Subcutaneous abdominal adipose tissue (tissue), 5 donors: ENCODE results near the gene AFDN.

Experiments used
- H3K27ac ChIP-seq: one replicate; pipeline ENCODE4 v1.7.0; 2013; ENCODE audit warnings: low read depth, mild to moderate bottlenecking, inconsistent platforms, low read length, moderate library complexity
- H3K27me3 ChIP-seq, 5 donors: one replicate each; pipeline ENCODE4 v1.7.0; 2013; ENCODE audit warnings: low read length in 5 of 5, inconsistent platforms in 1 of 5; ENCODE audit not compliant: control insufficient read depth in 5 of 5, insufficient read depth in 4 of 5
- H3K36me3 ChIP-seq, 5 donors: one replicate each; pipeline ENCODE4 v1.7.0; 2013; ENCODE audit warnings: low read length in 5 of 5; ENCODE audit not compliant: control insufficient read depth in 5 of 5, insufficient read depth in 5 of 5
- H3K4me1 ChIP-seq, 5 donors: one replicate each; pipeline ENCODE4 v1.7.0; 2013; ENCODE audit warnings: low read length in 5 of 5, mild to moderate bottlenecking in 3 of 5, moderate library complexity in 1 of 5; ENCODE audit not compliant: control insufficient read depth in 5 of 5, insufficient read depth in 5 of 5
- H3K4me3 ChIP-seq, 5 donors: one replicate each; pipeline ENCODE4 v1.7.0; 2013; ENCODE audit warnings: low read length in 5 of 5, low read depth in 1 of 5
- H3K9ac ChIP-seq, 5 donors: one replicate each; pipeline ENCODE4 v1.7.0; 2013; ENCODE audit warnings: low read length in 5 of 5, mild to moderate bottlenecking in 4 of 5, moderate library complexity in 3 of 5
- H3K9me3 ChIP-seq, 5 donors: one replicate each; pipeline ENCODE4 v1.7.0; 2013; ENCODE audit warnings: low read length in 5 of 5; ENCODE audit not compliant: control insufficient read depth in 5 of 5
- donor health status: healthy.
- donor health status: healthy.
- donor health status: healthy.
- donor health status: healthy.
- donor health status: healthy.

The AFDN gene

GRCh38 chr6:167888098-167888497 is 61.4 kb downstream of the AFDN start:
- Histone ChIP-seq H3K36me3 (peaks cover 10 to 27% (median 23%) of the 10 kb centered on the region in 5 donors), H3K27ac (no peak overlapping the region)

DNA sequence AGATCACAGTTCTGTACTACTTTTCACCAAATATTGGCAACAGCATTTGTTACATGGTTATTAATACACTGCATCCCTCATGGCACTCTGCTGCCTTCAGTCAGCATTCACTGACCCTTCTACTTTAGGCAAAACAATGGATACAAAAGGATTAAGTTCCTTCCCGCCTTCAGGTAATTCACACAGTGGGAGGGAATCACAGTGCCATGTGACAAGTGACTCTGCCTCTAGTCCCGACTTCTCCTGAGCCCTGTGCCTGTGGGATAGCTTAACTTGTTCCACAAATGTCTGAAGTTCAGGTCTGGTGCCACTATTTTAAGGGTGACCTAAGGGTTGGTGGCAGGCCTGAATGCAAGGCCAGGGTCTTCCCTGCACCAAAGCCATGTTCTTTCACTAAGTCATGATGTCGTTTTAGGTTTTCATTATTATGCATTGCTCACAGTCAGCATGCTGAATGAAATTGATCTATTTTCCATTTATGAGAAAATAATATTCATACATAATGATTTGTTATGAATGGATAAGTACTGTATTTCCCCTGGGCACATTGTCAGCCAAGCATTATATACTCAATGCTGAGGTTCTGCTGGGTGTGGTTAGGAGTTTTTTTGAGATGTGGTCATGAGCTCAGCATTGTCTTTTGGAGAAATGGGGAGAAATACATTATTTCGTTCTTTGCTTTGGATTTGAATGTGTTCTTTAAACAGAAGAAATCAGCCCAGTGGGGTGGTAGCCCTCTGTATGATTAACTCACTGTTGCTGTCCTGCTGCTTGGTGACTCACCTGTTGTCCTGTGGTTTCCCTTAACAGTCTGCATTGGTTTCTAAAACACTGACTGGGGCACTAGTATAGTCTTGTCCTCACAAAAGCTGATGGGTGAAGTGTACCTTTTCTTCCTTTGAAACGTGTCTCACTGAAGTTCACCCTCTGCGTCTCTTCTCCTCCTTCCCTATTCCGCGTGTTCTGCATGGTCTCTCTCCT is 66.4 kb downstream of the AFDN start:
- Histone ChIP-seq H3K9me3 (no peaks in the 10 kb centered on the region), H3K9ac (no peak overlapping the region), H3K36me3 (peaks cover 13 to 30% (median 18%) of the 10 kb centered on the region in 5 donors), H3K27me3 (no peaks in the 10 kb centered on the region), H3K4me1 (no peaks in the 10 kb centered on the region), H3K27ac (no peak overlapping the region), H3K4me3 (no peak overlapping the region)

More at GRCh38 chr6:167888098-167888497, 61.4 kb downstream of the AFDN start:
- Histone ChIP-seq H3K9ac (no peak overlapping the region), H3K4me3 (no peak overlapping the region), H3K4me1 (no peaks in the 10 kb centered on the region), H3K9me3 (no peaks in the 10 kb centered on the region), H3K27me3 (no peaks in the 10 kb centered on the region)

DNA sequence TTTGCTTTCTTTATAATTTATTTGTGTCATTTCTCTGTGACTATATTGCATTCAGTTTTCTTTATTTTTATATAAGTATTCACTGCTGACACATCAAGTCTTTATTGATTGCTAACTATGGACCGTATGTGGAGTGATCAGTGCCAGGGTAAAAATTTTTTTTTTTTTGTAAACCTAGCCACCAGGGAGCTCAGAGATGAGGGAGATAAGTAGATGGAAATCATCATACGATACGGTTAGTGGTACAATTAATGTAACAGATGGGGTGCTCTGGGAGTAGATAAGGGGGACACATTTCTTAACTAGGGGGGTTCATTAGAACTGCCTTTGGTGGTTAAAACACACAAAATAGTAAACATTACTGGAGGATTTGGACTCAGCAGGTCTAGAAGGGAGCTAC is 68.3 kb downstream of the AFDN start:
- no peak overlapping the region for H3K27ac ChIP-seq
- H3K4me3 ChIP-seq = no peak overlapping the region
- H3K9ac ChIP-seq = no peak overlapping the region
- H3K4me1 ChIP-seq = no peaks in the 10 kb centered on the region
- H3K36me3 ChIP-seq = peaks cover 8 to 27% (median 13%) of the 10 kb centered on the region in 5 donors
- H3K9me3 ChIP-seq = no peaks in the 10 kb centered on the region
- no peaks in the 10 kb centered on the region for H3K27me3 ChIP-seq

- H3K36me3 ChIP-seq = peaks cover 4 to 23% (median 13%) of the 10 kb centered on the region in 5 donors
- H3K27ac ChIP-seq = no peak overlapping the region
- H3K9me3 ChIP-seq = no peaks in the 10 kb centered on the region
- H3K9ac ChIP-seq = no peak overlapping the region
- H3K4me1 ChIP-seq = no peaks in the 10 kb centered on the region
- no peaks in the 10 kb centered on the region for H3K27me3 ChIP-seq
- no peak overlapping the region for H3K4me3 ChIP-seq
These were observed 69.9 kb downstream of the AFDN start for GRCh38 chr6:167896648-167897047.

- H3K27me3 ChIP-seq = no peaks in the 10 kb centered on the region
- no peaks in the 10 kb centered on the region for H3K4me1 ChIP-seq
- H3K9me3 ChIP-seq = no peaks in the 10 kb centered on the region
- H3K27ac ChIP-seq = no peak overlapping the region
- peaks cover 15 to 29% (median 17%) of the 10 kb centered on the region in 5 donors for H3K36me3 ChIP-seq
- H3K4me3 ChIP-seq = no peak overlapping the region
- H3K9ac ChIP-seq = no peak overlapping the region
These were observed 72.1 kb downstream of the AFDN start for GRCh38 chr6:167898673-167899311.

GRCh38 chr6:167904791-167905190 is 78.1 kb downstream of the AFDN start:
- Histone ChIP-seq H3K9ac (no peak overlapping the region), H3K27ac (no peak overlapping the region), H3K9me3 (no peaks in the 10 kb centered on the region), H3K4me1 (no peaks in the 10 kb centered on the region), H3K27me3 (no peaks in the 10 kb centered on the region), H3K4me3 (no peak overlapping the region), H3K36me3 (peaks cover 12 to 34% (median 25%) of the 10 kb centered on the region in 5 donors)

DNA sequence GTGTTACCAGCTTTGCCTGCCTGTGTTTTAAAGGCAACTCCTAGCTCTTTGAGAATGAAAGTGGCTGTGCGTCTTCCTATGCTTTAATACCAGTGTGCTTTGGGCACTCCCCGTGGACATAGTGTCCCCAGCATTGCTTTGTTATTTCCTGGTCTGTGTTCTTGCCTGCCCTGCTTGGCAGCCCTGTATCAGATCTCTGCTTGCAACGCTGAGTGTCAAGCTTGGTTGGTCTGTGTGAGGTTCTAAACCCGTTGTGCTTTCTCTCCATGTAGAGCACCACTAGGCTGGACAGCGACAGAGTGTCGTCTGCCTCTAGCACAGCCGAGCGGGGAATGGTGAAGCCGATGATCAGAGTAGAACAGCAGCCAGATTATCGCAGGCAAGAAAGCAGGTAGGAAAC is 80.2 kb downstream of the AFDN start:
- Histone ChIP-seq H3K27me3 (no peaks in the 10 kb centered on the region), H3K4me3 (no peak overlapping the region)

GRCh38 chr6:167907837-167908681 is 81.3 kb downstream of the AFDN start:
- Histone ChIP-seq H3K9me3 (no peaks in the 10 kb centered on the region), H3K36me3 (peaks cover 19 to 43% (median 28%) of the 10 kb centered on the region in 5 donors), H3K27ac (no peak overlapping the region)

More for the DNA sequence above, 80.2 kb downstream of the AFDN start:
- no peaks in the 10 kb centered on the region for H3K4me1 ChIP-seq
- no peak overlapping the region for H3K27ac ChIP-seq
- H3K36me3 ChIP-seq = peaks cover 21 to 45% (median 33%) of the 10 kb centered on the region in 5 donors
- H3K9ac ChIP-seq = no peak overlapping the region
- H3K9me3 ChIP-seq = no peaks in the 10 kb centered on the region

DNA sequence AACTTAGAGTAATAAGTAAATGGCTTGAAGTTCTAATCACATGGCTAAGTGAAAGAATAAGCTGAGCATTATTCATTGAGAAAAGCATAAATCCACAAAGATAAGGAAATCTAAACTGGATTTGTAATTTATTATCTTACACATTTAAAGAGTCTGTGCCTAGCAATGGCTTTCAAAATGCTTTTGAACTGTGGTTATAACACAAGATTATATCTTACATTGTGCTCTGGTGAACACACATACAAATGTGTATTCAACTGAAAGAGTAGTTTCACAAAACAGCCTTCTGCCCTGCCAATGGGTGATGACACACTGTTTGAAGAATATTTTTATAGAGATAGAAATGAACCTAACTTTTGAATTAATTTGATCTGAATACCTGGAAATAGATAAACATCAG is 83.3 kb downstream of the AFDN start:
- H3K9ac ChIP-seq = no peak overlapping the region
- peaks cover 22 to 39% (median 30%) of the 10 kb centered on the region in 5 donors for H3K36me3 ChIP-seq

More at GRCh38 chr6:167907837-167908681, 81.3 kb downstream of the AFDN start:
- no peak overlapping the region for H3K9ac ChIP-seq
- no peak overlapping the region for H3K4me3 ChIP-seq
- no peaks in the 10 kb centered on the region for H3K4me1 ChIP-seq
- no peaks in the 10 kb centered on the region for H3K27me3 ChIP-seq

More for the DNA sequence above, 83.3 kb downstream of the AFDN start:
- Histone ChIP-seq H3K4me1 (no peaks in the 10 kb centered on the region), H3K9me3 (no peaks in the 10 kb centered on the region), H3K4me3 (no peak overlapping the region), H3K27me3 (no peaks in the 10 kb centered on the region), H3K27ac (no peak overlapping the region)
